Hematopoietic multipotent progenitor cell treated with erythropoietin and hydrocortisone succinate and interleukin-3 and kit ligand, for 4 days (in vitro differentiated cells): ENCODE results near the gene CLIC6.
A peak's percentile ranks its signal among the peaks of the same experiment; 100 is the strongest.

Source experiments
- DNase-seq: peaks from one replicate; pipeline ENCODE4 v3.0.0-alpha.2; 2015

CLIC6 gene

DNA sequence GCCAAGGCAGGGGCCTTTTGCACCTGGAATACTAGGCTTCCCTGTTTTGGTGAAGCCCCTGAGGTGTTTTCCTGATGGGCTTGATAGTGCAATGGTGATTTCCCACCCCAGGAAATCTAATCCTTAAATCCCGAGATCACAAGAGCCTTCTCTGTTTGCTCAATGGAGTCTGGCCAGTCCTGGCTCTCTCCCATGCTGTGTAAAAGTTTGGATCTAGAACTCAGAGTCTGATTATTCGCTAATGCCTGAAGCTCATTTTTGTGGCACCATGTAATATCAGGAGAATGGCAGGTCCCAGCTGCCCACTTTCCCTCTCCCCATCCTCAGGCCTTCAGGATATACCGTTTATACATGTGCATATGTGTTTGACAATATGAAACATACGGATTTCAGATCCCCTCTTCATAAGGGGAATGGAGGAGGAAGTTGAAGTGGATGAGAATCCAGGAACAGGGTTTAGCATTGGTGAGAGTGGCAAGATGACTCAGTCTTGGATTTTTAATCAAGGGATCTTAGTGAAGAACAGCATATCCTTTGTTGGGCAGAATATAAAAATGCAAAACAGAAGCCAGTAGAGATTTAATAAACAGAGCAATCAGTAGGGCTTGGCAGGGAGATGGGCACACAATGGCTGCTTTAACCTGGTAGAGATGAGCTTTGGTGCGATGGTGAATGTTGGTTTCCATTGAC is 62.1 kb downstream of the CLIC6 start:
- DNase-seq = no peak

DNA sequence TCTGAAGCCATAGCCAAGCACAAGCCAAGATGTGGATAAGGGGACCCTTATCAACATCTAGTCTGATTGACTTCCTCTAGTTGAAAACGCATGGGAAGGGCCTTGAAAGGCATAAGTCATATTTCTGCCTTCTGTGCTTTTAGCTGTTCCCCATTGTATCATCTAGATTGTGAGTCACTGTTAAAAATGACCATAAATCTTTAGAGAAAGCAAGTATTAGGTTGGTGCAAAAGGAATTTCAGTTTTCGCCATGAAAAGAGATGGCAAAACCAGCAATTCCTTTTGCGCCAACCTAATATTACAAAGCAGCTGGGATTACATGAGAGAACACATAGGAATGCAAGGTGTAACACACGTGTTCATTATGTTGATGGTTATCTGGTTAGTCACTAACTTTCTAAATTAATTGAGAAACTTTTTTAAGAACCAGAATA is 63.6 kb downstream of the CLIC6 start:
- DNase-seq = peak; percentile 37

DNA sequence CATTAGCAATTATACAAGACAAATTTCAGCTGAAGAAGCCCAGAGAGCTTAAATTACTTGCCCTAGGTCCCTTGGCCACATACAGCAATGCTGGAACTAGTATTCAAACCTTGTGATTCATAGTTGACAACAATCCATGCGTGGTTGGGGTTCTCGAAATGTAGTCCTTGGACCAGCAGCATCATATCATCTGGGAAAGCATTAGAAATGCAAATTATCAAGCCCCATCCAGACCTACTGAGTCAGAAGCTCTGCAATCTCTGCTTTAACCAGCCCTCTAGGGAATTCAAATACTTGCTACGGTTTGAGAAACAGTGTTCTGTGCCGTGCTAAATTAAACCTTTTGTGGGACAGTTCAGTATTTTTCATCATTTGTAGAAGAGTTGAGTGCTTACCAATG is 65.1 kb downstream of the CLIC6 start:
- no peak for DNase-seq

DNA sequence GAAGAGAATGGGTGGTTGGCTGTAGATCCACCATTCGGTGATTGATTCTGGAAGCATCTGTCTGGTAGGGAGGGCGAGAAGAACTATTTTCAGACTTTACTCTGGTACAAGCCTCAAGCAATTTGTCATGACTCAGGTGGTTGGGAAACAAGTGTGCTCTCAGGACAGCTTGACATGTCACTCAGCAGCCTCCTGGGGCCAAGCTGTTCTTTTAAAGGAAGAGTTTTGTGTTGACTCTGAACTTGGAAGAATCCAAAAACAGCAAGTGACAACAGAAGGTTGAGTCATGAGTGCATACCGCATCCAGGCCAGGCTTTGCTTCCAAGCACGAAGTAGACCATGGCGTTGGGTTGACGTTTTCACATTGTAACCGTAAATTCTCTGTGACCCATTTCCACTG is 65.9 kb downstream of the CLIC6 start:
- no peak for DNase-seq

DNA sequence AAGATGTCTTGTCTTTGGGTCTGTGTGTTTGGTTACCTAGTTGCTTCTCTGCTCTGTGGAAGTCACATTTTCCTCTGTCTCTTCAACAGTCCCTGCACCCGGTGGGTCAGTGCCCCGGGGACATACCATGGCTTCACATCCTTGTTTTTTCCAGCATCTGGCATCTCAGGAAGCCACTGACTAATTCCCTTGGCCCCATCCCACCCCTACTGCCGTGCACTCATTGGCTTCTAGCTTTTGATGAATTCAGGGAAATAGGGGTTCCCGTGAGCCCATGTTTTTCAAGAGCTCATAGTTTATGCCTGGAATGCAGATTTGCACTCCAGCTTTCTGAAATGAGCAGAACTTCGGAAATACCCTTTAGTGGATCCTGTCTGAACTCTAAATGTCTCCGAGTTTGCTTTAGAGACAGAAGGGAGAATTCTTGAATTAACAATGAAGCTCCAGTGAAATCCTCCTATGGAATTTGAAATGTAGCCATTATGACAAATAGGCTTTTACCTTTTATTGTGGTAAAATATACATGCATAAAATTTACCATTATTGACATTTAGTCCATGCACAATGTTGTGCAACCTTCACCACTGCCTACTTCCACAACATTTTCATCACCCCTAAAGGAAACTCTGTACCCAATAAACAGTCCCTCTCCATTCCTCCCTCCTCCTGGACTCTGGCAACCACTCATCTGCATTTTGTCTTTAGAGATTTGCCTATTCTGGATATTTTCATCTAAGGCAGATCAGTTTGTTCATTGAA is 67.5 kb downstream of the CLIC6 start:
- no peak for DNase-seq

DNA sequence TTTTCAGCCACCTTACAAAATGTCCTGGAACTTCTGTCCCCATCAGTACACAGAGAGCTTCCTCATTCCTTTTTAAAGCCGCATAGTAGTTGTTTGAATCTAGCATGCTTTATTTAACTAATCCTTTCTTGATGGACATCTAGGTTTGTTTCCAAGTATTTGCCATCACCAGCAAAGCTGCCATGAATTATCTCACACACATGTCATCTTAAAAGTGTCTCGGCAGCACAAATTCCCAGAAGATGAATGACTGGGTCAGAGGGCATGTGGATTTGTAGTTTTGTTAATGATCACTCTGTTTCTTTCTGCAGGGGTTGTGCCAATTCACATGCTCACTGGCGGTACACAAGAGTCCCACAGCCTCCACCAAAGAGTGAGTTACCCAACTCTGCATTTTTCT is 68.3 kb downstream of the CLIC6 start:
- no peak for DNase-seq

DNA sequence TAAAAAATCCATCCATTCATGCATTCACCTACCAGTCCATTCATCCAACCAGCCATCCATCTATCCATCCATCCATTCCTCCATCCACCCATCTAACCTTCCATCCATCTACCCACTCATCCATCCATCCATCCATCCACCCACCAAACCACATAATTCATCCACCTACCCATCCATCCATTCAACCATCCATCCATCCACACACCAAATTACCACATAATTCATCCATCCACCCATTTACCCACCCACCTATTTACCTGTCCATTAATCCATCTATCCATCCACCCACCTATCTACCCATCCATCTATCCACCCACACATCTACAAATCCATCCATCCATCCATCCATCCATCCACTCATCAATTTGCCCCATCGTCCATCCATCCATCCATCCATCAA is 71.4 kb downstream of the CLIC6 start:
- DNase-seq = no peak

DNA sequence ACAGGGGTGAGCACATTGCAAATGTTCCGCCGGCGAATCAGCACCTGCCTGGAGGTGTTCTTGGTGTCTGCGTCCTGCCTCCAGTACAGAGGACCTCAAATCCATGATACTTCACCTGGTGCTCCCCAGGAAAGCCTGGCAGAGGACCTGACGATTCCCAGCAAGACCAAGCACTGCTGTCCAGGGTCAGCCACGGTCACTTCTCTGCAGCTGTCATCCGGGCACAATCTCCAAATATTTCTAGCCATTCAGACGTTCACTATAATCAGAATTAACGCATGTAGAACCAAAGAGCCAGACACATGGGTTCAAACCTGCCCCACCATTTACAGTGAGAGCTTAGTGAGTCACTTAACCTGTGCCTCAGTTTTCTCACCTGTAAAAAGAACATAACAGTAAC is 74.5 kb downstream of the CLIC6 start:
- DNase-seq = no peak

DNA sequence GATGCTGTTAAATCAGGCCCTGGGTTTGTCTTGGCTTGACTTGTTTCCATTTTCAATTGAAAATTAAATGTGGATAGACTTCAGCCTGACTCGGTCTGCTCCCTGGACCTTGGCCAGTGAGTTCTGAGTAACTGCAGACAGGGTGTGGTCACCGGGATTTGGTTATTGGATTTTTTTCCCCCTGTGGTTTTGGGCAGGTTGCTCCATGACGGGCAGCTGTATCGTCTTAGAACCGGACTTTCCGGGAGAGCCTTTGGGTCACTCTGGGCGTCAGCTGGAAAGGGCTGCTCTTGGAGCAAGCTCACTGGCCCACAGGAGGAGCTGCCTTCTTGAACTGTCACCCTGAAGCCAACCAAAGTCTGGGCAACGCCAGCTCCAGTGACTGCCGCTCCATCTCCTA is 75.0 kb downstream of the CLIC6 start:
- DNase-seq = no peak

DNA sequence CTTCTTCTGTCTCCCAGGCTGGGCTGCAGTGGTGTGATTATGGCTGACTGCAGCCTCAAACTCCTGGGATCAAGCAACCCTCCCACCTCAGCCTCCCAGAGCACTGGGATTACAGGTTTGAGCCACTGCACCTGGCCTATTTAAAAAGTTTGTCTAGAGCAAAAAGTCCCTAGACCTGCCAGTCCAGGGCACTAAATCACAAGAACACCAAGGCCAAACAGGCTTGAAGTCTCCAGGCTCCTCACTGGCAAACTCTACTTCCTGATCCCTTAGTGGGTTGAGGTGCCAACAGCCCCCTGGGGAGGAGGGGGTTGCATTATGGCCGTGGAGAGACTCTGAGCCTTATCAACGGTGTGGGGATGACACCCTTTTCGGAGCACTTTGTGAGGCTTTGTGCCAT is 76.0 kb downstream of the CLIC6 start:
- DNase-seq = no peak

DNA sequence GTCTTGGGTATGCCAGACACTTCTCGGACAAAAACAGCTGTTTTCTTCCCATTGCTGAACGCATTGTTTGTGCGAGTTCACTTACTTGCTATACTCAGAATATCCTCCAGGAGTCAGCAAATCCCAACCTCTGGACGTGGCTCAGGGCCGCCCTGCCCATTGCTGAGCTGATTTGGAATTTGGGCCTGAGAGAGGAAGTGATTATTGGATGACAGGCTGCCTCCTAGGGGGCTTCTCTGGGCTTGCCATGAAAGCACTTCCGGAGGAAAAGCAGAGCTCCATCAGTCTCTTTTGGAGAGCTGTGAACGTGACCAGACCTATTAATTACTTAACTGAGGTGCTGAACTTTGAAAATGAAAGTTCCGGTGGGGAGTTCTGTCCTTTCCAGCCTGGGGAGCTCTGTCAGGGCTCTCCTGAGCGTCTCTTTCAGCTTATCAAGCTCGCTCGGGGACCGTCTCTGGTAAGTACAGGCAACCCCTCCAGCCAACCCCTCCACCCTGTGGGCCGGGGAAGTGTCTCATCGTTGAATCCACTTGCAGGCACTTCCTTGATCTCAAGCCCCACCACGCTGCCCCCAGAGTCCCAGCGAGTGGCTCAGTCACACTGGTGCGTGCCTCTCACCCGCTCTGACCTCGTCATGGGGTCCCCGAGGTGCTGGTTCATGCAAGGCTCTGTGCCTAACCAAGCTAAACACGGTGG is 76.9 kb downstream of the CLIC6 start:
- DNase-seq = peak; percentile 92

DNA sequence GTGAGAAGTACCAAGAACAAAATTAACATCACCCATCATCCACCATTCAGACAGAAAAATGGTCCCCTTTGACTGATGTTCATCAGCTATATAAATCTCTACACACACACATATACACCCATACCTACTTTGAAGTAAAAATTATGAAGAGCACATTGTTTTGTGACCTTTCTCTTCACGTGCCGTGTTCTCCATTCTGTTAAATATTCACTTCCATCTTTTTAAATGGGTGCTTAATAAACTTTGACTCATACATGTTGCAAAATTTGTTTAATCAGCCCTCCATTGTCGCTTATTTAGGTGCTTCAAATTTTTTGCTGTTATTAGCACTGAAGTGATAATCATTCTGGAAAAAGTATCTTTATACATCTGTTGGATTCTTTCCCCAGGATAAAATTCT is 80.1 kb downstream of the CLIC6 start:
- DNase-seq = no peak

DNA sequence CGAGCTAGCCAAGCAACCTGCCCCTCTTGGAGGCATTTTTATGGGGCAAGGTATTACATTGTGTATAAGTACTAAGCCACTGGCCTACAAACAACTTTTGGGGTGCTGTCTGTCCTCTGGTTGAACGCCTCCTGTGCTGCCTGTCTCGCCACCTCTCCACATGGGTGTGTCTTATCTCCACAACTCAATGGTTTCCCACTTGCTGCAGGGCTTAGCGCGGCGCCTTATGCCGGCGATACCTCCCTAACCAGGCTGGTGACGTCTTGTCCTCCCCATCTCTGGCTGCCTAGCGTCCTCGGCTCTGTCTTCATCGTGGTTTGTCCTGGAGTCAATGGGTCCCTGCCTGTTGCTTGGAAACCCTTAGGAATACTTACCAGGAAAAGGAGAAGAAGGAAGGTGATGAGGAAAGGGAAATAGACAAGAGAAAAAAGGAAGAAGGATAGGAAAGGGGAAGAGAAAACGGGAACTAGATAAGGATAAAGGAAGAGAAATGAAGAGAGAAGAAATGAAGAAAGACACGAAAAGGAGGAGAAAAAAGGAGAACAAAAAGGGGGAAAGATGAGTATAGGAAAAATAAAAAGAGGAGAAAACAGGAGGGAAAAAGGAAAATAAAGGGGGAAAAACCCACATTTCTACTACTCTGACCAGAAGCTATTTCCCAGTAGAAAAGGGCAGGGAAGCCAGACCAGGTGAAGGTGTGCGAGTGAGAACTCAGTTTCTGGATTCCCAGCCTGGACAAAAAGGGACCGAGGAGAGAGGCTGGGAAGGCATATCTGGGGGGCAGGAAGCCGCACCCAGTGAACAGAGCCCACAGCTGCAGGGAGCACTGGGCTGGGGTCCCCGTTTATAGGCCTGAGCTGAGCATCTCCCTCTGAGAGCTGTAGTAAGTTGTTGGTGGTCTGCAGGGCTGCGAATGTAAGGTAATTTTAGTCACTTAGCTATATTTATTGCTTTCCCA is 86.2 kb downstream of the CLIC6 start:
- DNase-seq = no peak

DNA sequence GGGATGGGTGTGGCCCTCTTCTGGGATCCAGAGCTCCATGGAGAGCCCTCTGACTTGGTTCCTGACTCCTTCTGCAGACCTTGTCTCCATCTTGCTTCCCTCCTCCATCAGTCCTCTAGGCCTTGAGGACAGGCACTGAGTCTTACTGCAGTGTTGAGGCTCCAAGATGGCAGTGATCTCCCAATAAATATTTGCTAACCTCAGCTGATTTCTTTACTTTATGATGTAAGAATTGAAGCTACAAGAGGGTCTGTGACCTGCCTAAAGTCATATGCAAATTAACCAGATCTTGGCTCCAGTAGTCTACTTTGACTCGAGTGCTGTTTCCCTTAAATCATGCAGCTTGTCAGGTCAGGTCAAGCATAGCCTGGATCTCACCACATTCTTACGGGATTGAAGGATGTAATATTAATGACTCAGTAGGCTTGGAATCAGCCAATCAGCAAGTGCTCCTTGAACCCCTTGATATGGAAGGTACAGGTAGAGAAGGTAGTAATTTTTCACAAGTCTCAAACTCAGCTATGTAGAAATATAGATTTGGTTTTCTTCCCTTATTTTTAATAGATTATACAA is 93.0 kb downstream of the CLIC6 start:
- DNase-seq = no peak

DNA sequence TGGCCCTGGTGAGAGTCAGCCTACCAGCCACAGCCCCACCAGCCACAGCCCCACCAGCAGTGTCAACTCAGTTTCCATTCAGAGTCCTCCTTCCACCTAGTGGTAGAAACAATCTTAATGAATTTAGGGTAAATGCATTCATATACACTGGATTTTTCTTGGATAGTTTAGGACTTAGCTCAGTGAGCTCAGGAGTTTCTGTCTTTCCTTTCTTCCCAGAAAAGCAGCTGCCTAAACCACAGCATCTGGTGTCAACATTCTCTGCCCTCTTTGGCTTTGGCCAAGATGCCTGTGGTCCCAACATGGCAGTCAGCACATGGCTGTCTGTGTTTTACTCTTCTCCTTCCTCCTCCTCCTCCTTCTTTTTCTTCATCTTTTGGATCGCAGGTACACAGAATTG is 94.0 kb downstream of the CLIC6 start:
- DNase-seq = no peak

DNA sequence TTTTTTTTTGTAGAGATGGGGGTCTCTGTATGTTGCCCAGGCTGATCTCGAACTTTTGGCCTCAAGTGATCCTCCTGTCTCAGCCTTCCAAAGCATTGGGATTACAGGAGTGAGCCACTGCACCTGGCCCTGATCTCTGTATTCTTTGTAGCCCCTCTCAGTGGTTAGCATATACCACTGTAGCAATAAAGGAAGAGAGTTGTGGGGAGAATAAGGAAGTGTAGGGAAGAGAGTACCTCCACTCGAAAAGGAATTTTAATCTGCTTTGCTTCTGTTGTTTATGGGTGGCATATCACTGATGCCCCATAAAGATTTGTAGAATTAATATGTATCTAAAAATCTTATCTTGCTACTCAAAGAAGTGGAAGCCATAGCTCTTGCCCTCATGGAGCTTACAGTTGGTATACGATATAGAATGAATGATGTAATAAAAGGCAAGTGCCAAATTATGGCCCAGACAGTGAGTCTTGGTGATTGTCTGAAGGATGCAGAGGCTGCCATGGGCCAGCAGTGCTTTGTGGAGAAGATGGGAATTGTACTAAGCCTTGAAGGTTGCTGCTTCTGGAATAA is 96.0 kb downstream of the CLIC6 start:
- DNase-seq = no peak

DNA sequence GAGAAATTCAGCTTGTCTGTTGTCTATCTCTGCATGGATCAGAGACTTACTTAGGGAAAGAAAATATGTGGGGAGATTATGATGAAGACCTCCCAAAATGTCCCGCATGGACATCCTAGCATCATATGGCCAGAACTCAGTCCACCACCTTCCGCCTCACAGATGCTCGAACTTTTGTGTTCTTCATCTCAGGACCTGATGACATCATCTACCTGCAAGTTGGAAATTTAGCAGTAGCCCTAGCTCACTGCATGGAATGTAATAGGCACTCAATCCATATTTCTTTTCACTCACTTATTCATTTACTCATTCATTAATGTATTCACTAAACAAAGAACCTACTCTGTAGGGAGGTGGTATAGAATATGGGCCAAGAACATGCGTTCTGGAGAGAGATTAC is 96.8 kb downstream of the CLIC6 start:
- no peak for DNase-seq

DNA sequence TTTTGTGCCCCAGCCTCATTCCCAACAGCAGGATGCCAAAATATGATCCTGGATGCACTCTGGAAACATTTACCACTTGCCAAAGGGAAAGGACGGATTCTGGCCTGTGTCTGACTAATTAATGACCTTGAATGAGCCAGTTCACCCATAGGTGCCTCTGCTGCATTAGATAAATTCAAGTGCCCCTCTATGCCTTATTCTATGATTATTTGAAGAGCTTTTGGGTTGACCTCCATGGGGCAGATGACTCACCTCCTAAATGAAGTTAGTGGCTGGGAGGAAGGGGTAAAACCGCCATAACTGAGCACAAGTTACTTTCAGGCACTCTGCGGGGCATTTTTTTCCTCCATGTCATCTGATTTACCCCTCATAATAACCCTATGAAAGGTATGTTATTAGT is 98.1 kb downstream of the CLIC6 start:
- no peak for DNase-seq
